C4-2B (cell line): Measurements from ENCODE around the gene HSD17B11.

ENCODE experiments used
- ZFX ChIP-seq: fragments of 450-650 bp; IDR thresholded peaks from 2 replicates; pipeline ENCODE4 v1.6.1; 2017
- TF ChIP-seq, protein P1 (sequence below): fragments of 450-650 bp; conservative IDR thresholded peaks from 2 replicates; pipeline ENCODE4 v1.5.1; 2017; ENCODE audit warnings: mild to moderate bottlenecking

DNA sequence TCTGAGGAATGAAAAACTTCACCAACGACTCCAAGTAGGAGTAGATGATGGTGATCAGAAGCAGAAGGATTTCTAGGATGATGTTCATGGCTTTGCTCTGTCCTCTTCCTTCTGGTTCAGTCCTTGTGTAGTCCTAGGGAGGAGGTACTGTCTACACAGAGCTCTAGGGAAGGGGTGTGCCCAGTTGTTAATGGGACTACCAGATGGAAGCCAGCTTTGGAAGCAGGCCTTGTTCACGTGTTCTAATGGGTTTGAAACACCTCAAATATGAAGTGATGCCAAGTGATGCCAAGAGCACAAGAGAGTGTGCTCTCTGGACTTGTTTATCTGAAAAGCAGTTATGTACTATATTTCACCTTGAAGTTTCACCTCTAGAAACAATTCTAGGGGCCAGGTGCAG, 68.2 kb downstream of the HSD17B11 start, which contains the start of gene HSD17B13:
- TF ChIP-seq, protein P1, sequence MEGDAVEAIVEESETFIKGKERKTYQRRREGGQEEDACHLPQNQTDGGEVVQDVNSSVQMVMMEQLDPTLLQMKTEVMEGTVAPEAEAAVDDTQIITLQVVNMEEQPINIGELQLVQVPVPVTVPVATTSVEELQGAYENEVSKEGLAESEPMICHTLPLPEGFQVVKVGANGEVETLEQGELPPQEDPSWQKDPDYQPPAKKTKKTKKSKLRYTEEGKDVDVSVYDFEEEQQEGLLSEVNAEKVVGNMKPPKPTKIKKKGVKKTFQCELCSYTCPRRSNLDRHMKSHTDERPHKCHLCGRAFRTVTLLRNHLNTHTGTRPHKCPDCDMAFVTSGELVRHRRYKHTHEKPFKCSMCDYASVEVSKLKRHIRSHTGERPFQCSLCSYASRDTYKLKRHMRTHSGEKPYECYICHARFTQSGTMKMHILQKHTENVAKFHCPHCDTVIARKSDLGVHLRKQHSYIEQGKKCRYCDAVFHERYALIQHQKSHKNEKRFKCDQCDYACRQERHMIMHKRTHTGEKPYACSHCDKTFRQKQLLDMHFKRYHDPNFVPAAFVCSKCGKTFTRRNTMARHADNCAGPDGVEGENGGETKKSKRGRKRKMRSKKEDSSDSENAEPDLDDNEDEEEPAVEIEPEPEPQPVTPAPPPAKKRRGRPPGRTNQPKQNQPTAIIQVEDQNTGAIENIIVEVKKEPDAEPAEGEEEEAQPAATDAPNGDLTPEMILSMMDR, result no peak
- no peak for TF ChIP-seq ZFX
